ENCODE data around the gene UNC13C. TPM values are rescaled to one million over a fixed set of nuclear protein-coding genes. Genes with fewer than 3 reads are reported as not detected.
"Not testable (repeated sequence)": the region's sequence is repeated elsewhere in the genome, so short reads cannot be mapped to it uniquely, and the experiment has no call there.

UNC13C gene
- total RNA-seq = not detected
- long read RNA-seq = 0 reads

- intact Hi-C loops (cut with DNase I) = no loop called here
- H3K9me3 ChIP-seq = no peaks in the 10 kb centered on the region
- no peaks in the 10 kb centered on the region for H3K36me3 ChIP-seq
- TF ChIP-seq POLR2A (IDR thresholded peaks at IDR 0.05) (no peak), CTCF (IDR thresholded peaks at IDR 0.05) (no peak)
- DNase-seq = peak in 2 of 3 donors; percentile 19 to 49
- H3K4me3 ChIP-seq = peak within 1 kb of the TSS in 1 of 3 donors; percentile 3
- peak in 3 of 4 donors; percentile 23 to 43 (median 26) for ATAC-seq
- H3K4me1 ChIP-seq = peaks cover 0 to 4% (median 0%) of the 10 kb centered on the region in 4 donors
- peaks cover 0 to 9% of the 10 kb centered on the region in 2 donors for H3K27me3 ChIP-seq
- no peak within 1 kb of the TSS for H3K27ac ChIP-seq
- 2% methylated on average over 28 of the region's 30 CpGs for WGBS (ENCODE audit: insufficient coverage, low coverage, low lambda C conversion rate, missing lambda C conversion rate)
Observed at GRCh38 chr15:53978253-53978906, at the start of gene UNC13C. Gene UNC13C (plus strand): TSS chr15:53978441. CDS start chr15:54012904, 34,463 bp downstream.

- no peak overlapping the region for H3K27ac ChIP-seq
- no peaks in the 10 kb centered on the region for H3K27me3 ChIP-seq
- intact Hi-C loops (cut with DNase I) = no loop called here
- H3K4me1 ChIP-seq = no peaks in the 10 kb centered on the region
- no peaks in the 10 kb centered on the region for H3K36me3 ChIP-seq
- no peak for DNase-seq
- TF ChIP-seq POLR2A (IDR thresholded peaks at IDR 0.05) = no peak
- no peak for TF ChIP-seq CTCF (IDR thresholded peaks at IDR 0.05)
- peaks cover 0 to 4% (median 0%) of the 10 kb centered on the region in 4 donors for H3K9me3 ChIP-seq
- no peak for ATAC-seq
- H3K4me3 ChIP-seq = no peak overlapping the region
Observed at GRCh38 chr15:53936137-53936536, 42.1 kb upstream of the UNC13C start.

GRCh38 chr15:53937632-53938031 lies 40.6 kb upstream of the UNC13C start:
- H3K4me3 ChIP-seq; H3K36me3 ChIP-seq; intact Hi-C loops (cut with DNase I); H3K9me3 ChIP-seq; ATAC-seq; H3K27me3 ChIP-seq; DNase-seq; H3K4me1 ChIP-seq; H3K27ac ChIP-seq: not testable (repeated sequence)
- WGBS (ENCODE audit: insufficient coverage, low coverage, low lambda C conversion rate, missing lambda C conversion rate) = 61% methylated on average over 2 of the region's 2 CpGs

- no peaks in the 10 kb centered on the region for H3K4me1 ChIP-seq
- no peak for ATAC-seq
- TF ChIP-seq CTCF (IDR thresholded peaks at IDR 0.05) (no peak), POLR2A (IDR thresholded peaks at IDR 0.05) (no peak)
- DNase-seq = no peak
- WGBS (ENCODE audit: insufficient coverage, low coverage, low lambda C conversion rate, missing lambda C conversion rate) = 57% methylated on average over 3 of the region's 3 CpGs
- no peaks in the 10 kb centered on the region for H3K36me3 ChIP-seq
- H3K27me3 ChIP-seq = no peaks in the 10 kb centered on the region
- H3K27ac ChIP-seq = no peak overlapping the region
- intact Hi-C loops (cut with DNase I) = no loop called here
- no peak overlapping the region for H3K4me3 ChIP-seq
- H3K9me3 ChIP-seq = no peaks in the 10 kb centered on the region
Observed at GRCh38 chr15:53950572-53950971, 27.7 kb upstream of the UNC13C start.

- DNase-seq = no peak
- TF ChIP-seq POLR2A (IDR thresholded peaks at IDR 0.05) = no peak
- TF ChIP-seq CTCF (IDR thresholded peaks at IDR 0.05) = no peak
- Histone ChIP-seq H3K9me3 (no peaks in the 10 kb centered on the region), H3K4me1 (no peaks in the 10 kb centered on the region), H3K4me3 (no peak overlapping the region), H3K36me3 (no peaks in the 10 kb centered on the region), H3K27ac (no peak overlapping the region), H3K27me3 (no peaks in the 10 kb centered on the region)
- intact Hi-C loops (cut with DNase I) = no loop called here
- no peak for ATAC-seq
Observed at GRCh38 chr15:53955396-53955795, 22.8 kb upstream of the UNC13C start.
